PC-9 (cell line): ENCODE measurements around the gene PAM. TPM values are rescaled to one million over a fixed set of nuclear protein-coding genes. Genes with fewer than 3 reads are reported as not detected.

Experiments used
- BruUV-seq: library from RNA; stranded (reverse); fragments of 400-500 nt; replicated peaks from 2 replicates; lab custom pipeline; 2021; lab: Mats Ljungman, UMichigan
- CTCF ChIA-PET: fragments of 300-600 bp; sonication (Branson Sonifier 250); formaldehyde crosslinking; loops from one replicate; lab custom pipeline; 2022; ENCODE audit warnings: antibody characterized with exemption; lab: Charles Lee
- POLR2A ChIA-PET: fragments of 300-600 bp; sonication (Branson Sonifier 250); formaldehyde crosslinking; loops from one replicate; lab custom pipeline; 2022; ENCODE audit warnings: antibody characterized with exemption; ENCODE audit not compliant: unreplicated experiment; lab: Charles Lee
- DNase-seq, 2 experiments: peaks; one replicate each; pipeline versions ENCODE4 v3.0.0 to v3.0.0-alpha.2; 2015 to 2022; ENCODE audit warnings: mixed read lengths in 1 of 2
- H2AFZ ChIP-seq: fragments of 200-600 bp; sonication (generic); 2 replicates; pipeline ENCODE4 v1.8.1; 2017; ENCODE audit warnings: antibody characterized with exemption
- H3F3A ChIP-seq: fragments of 200-600 bp; sonication (generic); 2 replicates; pipeline ENCODE4 v1.8.1; 2017; ENCODE audit warnings: antibody characterized with exemption, mild to moderate bottlenecking, low read depth; ENCODE audit not compliant: insufficient read depth
- H3K27ac ChIP-seq: fragments of 200-600 bp; sonication (generic); 2 replicates; pipeline ENCODE4 v1.6.1; 2016; ENCODE audit warnings: mixed run types
- H3K27me3 ChIP-seq: fragments of 200-600 bp; sonication (generic); 2 replicates; pipeline ENCODE4 v1.6.1; 2016; ENCODE audit warnings: low read depth, mixed run types; ENCODE audit not compliant: insufficient read depth
- H3K36me3 ChIP-seq: fragments of 200-600 bp; sonication (generic); 2 replicates; pipeline ENCODE4 v1.6.1; 2016; ENCODE audit warnings: low read depth, mixed run types
- H3K4me1 ChIP-seq: fragments of 200-600 bp; sonication (generic); replicated peaks from 2 replicates; pipeline ENCODE4 v1.6.1; 2016; ENCODE audit warnings: mixed run types; ENCODE audit not compliant: insufficient read depth
- H3K4me2 ChIP-seq: fragments of 200-600 bp; sonication (generic); 2 replicates; pipeline ENCODE4 v1.6.1; 2017; ENCODE audit warnings: mixed run types
- H3K4me3 ChIP-seq: fragments of 200-600 bp; sonication (generic); 2 replicates; pipeline ENCODE4 v1.6.1; 2016; ENCODE audit warnings: mixed run types
- H3K79me2 ChIP-seq: fragments of 200-600 bp; sonication (generic); 2 replicates; pipeline ENCODE4 v1.6.1; 2017; ENCODE audit warnings: low read depth, mixed run types
- H3K9me2 ChIP-seq: fragments of 200-600 bp; sonication (generic); 2 replicates; pipeline ENCODE4 v1.8.1; 2017; ENCODE audit warnings: mild to moderate bottlenecking; ENCODE audit not compliant: insufficient read depth
- H3K9me3 ChIP-seq: fragments of 200-600 bp; sonication (generic); 2 replicates; pipeline ENCODE4 v1.8.1; 2016; ENCODE audit warnings: low read depth; ENCODE audit not compliant: insufficient read depth
- H4K20me1 ChIP-seq: fragments of 200-600 bp; sonication (generic); 2 replicates; pipeline ENCODE4 v1.8.1; 2017; ENCODE audit not compliant: insufficient read depth
- CTCF ChIP-seq: fragments of 200-600 bp; sonication (generic); conservative IDR thresholded peaks from 2 replicates; pipeline ENCODE4 v1.6.1; 2017; ENCODE audit warnings: mixed run types, antibody characterized with exemption, mild to moderate bottlenecking, moderate library complexity
- EZH2 ChIP-seq: fragments of 200-600 bp; sonication (generic); IDR thresholded peaks from 2 replicates; pipeline ENCODE4 v1.8.0; 2017; ENCODE audit warnings: antibody characterized with exemption, low read depth
- intact Hi-C: fragments of 100-400 bp; cut with micrococcal nuclease; formaldehyde crosslinking; loops from one replicate; pipeline ENCODE4 v1.10.0; 2022; ENCODE audit not compliant: unreplicated experiment
- total RNA-seq: library from RNA; stranded (reverse); gene quantifications from 2 replicates; pipeline ENCODE4 v1.2.3, GENCODE V29; 2021

PAM gene
- total RNA-seq, 1 experiment from 2014 or later, result 88.4 TPM

- ChIA-PET CTCF (no interaction called here), POLR2A (interaction anchor here (0.5 kb wide), 1 partner anchor 189 kb away, joined by 5 read pairs; no protein-coding TSS in a partner anchor)
- Histone ChIP-seq H3K79me2 (no peaks in the 10 kb centered on the region), H3K9me2 (no peaks in the 10 kb centered on the region; the same call in 1 of the 2 replicates), H3K9me3 (no peaks in the 10 kb centered on the region), H3K27me3 (no peaks in the 10 kb centered on the region), H3K36me3 (no peaks in the 10 kb centered on the region), H3K4me3 (no peak overlapping the region), H3K27ac (no peak overlapping the region), H2AFZ (no peak overlapping the region), H3F3A (0 out of 2 replicates have a peak, but pooled peaks cover 3% of the 10 kb centered on the region), H3K4me1 (peaks cover 18% of the 10 kb centered on the region), H3K4me2 (no peak overlapping the region), H4K20me1 (no peaks in the 10 kb centered on the region; the same call in 1 of the 2 replicates)
- intact Hi-C loops, result loop anchor here (5.0 kb wide), 1 partner anchor 200 kb away; the partner anchor contains the start of gene PAM
- DNase-seq, result no peak
- no TSS peak for BruUV-seq
- TF ChIP-seq CTCF (no peak), EZH2 (no peak)
Observed at GRCh38 chr5:102957141-102957540, 202.0 kb downstream of the PAM start.

- peak in 1 of 2 experiments; percentile 3 for DNase-seq
- intact Hi-C loops, result loop anchor here (5.0 kb wide), 1 partner anchor 201 kb away; the partner anchor contains the start of gene PAM
- H3K9me2 ChIP-seq, result no peaks in the 10 kb centered on the region; the same call in 1 of the 2 replicates
- peak overlapping the region; percentile 77 for H3K27ac ChIP-seq
- BruUV-seq, result no TSS peak
- H3K4me2 ChIP-seq, result no peak overlapping the region; the same call in 1 of the 2 replicates
- H3K79me2 ChIP-seq, result no peaks in the 10 kb centered on the region
- H3K27me3 ChIP-seq, result no peaks in the 10 kb centered on the region
- H3K4me3 ChIP-seq, result no peak overlapping the region
- peaks cover 18% of the 10 kb centered on the region for H3K4me1 ChIP-seq
- TF ChIP-seq EZH2, result no peak
- no peak for TF ChIP-seq CTCF
- H3F3A ChIP-seq, result 0 out of 2 replicates have a peak, but pooled peaks cover 3% of the 10 kb centered on the region
- no peaks in the 10 kb centered on the region; the same call in 1 of the 2 replicates for H4K20me1 ChIP-seq
- ChIA-PET POLR2A (interaction anchor here (0.6 kb wide), 1 partner anchor 93 kb away, joined by 4 read pairs; no protein-coding TSS in a partner anchor), CTCF (no interaction called here)
- H3K36me3 ChIP-seq, result no peaks in the 10 kb centered on the region
- no peaks in the 10 kb centered on the region for H3K9me3 ChIP-seq
- H2AFZ ChIP-seq, result no peak overlapping the region
Observed at GRCh38 chr5:102958481-102959011, 203.4 kb downstream of the PAM start.

GRCh38 chr5:102959055-102959454 is 203.9 kb downstream of the PAM start:
- H3K9me3 ChIP-seq, result no peaks in the 10 kb centered on the region
- H3K4me2 ChIP-seq, result no peak overlapping the region
- H3K79me2 ChIP-seq, result no peaks in the 10 kb centered on the region
- TF ChIP-seq CTCF, result no peak
- TF ChIP-seq EZH2, result no peak
- H3K36me3 ChIP-seq, result no peaks in the 10 kb centered on the region
- ChIA-PET CTCF (no interaction called here), POLR2A (no interaction called here)
- H3K4me3 ChIP-seq, result no peak overlapping the region
- H3K4me1 ChIP-seq, result peaks cover 18% of the 10 kb centered on the region
- 0 out of 2 replicates have a peak, but pooled peaks cover 3% of the 10 kb centered on the region for H3F3A ChIP-seq
- peak overlapping the region; percentile 77 for H3K27ac ChIP-seq
- no peaks in the 10 kb centered on the region for H3K27me3 ChIP-seq
- BruUV-seq, result no TSS peak
- no peak overlapping the region for H2AFZ ChIP-seq
- DNase-seq, result peak; percentile 2 to 64
- intact Hi-C loops, result loop anchor here (5.0 kb wide), 1 partner anchor 202 kb away; the partner anchor contains the start of gene PAM
- no peaks in the 10 kb centered on the region; the same call in 1 of the 2 replicates for H3K9me2 ChIP-seq
- no peaks in the 10 kb centered on the region; the same call in 1 of the 2 replicates for H4K20me1 ChIP-seq
